ENCODE results near the gene IL27RA. TPM values are rescaled to one million over a fixed set of nuclear protein-coding genes. Genes with fewer than 3 reads are reported as not detected.
A peak's percentile ranks its signal among the peaks of the same experiment; 100 is the strongest.

IL27RA gene
- polyA plus RNA-seq: 58.3 TPM

GRCh38 chr19:14031719-14032480, at the start of gene IL27RA:
IL27RA (plus strand) TSS chr19:14031762; CDS start chr19:14031873, 111 bp downstream.
- peak within 1 kb of the TSS; percentile 92 to 97 (median 92) for H3K27ac Mint-ChIP-seq
- no peaks in the 10 kb centered on the region for H3K36me3 Mint-ChIP-seq
- no peaks in the 10 kb centered on the region for H3K9me3 Mint-ChIP-seq
- H3K4me1 Mint-ChIP-seq: peaks cover 13 to 29% (median 21%) of the 10 kb centered on the region in 3 donors
- H3K27me3 Mint-ChIP-seq: no peaks in the 10 kb centered on the region
- H3K4me3 Mint-ChIP-seq: peak within 1 kb of the TSS; percentile 91 to 97 (median 95)

DNA sequence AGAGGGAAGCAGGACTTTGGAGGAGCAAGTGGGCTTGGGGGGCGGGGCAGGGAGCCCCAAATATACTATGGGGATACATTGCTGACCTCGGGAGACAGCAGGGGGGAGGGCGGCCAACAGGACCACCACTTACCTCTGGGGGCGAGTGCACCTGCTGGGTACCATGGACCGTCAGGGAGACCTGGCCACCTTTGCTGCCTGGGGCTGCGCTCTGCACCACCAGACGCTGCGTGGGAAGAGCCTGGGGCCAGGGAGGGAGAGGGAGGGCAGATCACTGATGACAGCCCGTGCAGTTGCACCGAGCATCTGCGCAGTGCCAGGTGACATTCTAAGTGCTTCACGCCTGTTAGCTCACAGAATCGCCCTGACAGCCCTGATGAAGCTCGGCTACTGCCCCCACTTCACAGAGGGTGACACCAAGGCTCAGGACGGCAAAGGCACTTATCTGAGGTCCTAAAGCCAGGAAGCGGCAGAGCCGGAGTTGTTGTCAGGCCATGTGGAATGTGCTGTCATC, 49.5 kb upstream of the IL27RA start:
- Mint-ChIP-seq H3K9me3 (no peaks in the 10 kb centered on the region), H3K4me3 (peak overlapping the region in 3 of 4 donors; percentile 79 to 85 (median 80)), H3K36me3 (no peaks in the 10 kb centered on the region), H3K27ac (peak overlapping the region in 2 of 3 donors; percentile 85 to 95), H3K4me1 (peaks cover 24 to 40% (median 28%) of the 10 kb centered on the region in 3 donors), H3K27me3 (peaks cover 2% of the 10 kb centered on the region)

DNA sequence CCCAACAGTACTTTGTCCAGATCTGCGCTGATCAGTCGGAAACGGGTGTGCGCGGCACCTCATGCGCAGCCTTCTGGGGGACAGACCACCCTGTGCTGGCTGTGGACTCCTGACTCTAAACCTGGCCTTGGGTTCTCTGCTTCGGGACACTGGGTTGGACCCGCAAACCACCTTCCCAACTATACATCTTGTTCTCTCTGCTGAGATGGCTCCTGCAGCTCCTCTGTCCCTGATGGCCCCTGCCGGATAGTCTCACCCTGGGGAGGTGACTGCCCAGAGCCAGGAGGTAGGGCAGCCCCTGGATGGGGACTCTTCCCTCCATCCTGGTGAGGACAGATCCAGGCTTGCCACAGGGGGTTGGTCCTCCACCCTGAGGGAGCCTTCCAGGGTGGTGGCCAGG, 48.8 kb upstream of the IL27RA start:
- Mint-ChIP-seq H3K4me1 (peaks cover 24 to 46% (median 33%) of the 10 kb centered on the region in 3 donors), H3K27ac (peak overlapping the region; percentile 71 to 95 (median 84)), H3K4me3 (peak overlapping the region in 3 of 4 donors; percentile 27 to 84 (median 47)), H3K9me3 (no peaks in the 10 kb centered on the region), H3K36me3 (no peaks in the 10 kb centered on the region), H3K27me3 (peaks cover 2% of the 10 kb centered on the region)

GRCh38 chr19:13983213-13983889, 48.2 kb upstream of the IL27RA start:
- no peaks in the 10 kb centered on the region for H3K36me3 Mint-ChIP-seq
- H3K4me1 Mint-ChIP-seq: peaks cover 24 to 46% (median 36%) of the 10 kb centered on the region in 3 donors
- H3K9me3 Mint-ChIP-seq: no peaks in the 10 kb centered on the region
- H3K4me3 Mint-ChIP-seq: peak overlapping the region in 3 of 4 donors; percentile 27 to 70 (median 47)
- H3K27me3 Mint-ChIP-seq: peaks cover 2% of the 10 kb centered on the region
- peak overlapping the region; percentile 71 to 95 (median 84) for H3K27ac Mint-ChIP-seq

- Mint-ChIP-seq H3K4me3 (peak overlapping the region in 2 of 4 donors; percentile 32 to 84), H3K27me3 (peaks cover 2% of the 10 kb centered on the region)
These were observed 47.4 kb upstream of the IL27RA start for GRCh38 chr19:13984186-13984585.

DNA sequence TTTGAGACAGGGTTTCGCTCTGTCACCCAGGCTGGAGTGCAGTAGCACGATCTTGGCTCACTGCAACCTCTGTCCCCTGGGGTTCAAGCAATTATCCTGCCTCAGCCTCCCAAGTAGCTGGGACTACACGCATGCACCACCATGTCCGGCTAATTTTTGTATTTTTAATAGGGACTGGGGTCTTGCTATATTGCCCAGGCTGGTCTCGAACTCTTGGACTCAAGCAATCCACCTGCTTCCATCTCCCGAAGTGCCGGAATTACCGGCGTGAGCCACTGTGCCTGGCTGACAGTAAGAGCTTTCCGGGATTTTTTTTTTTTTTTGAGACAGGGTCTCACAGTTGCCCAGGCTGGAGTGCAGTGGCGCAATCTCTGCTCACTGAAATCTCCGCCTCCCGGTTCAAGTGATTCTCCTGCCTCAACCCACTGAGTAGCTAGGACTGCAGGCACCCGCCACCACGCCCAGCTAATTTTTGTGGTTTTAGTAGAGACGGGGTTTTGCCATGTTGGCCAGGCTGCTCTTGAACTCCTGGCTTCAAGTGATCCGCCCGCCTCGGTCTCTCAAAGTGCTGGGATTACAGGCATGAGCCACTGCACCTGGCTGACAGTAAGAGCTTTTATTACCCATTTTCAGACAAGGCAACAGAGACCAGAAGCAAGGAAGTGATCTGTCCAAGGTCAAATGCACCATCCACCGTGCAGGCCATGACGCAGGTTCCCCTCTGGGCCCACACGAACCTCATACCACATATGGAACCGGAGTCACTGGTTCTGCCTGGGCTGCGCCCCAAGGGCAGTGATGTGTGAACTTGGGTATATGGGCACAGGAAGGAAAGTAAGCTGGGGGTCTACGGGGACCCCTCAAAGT, 46.5 kb upstream of the IL27RA start:
- H3K27ac Mint-ChIP-seq: peak overlapping the region; percentile 95 to 99 (median 98)
- peaks cover 3% of the 10 kb centered on the region for H3K36me3 Mint-ChIP-seq

More at GRCh38 chr19:13984186-13984585, 47.4 kb upstream of the IL27RA start:
- peak overlapping the region; percentile 63 to 98 (median 95) for H3K27ac Mint-ChIP-seq
- peaks cover 3% of the 10 kb centered on the region for H3K36me3 Mint-ChIP-seq
- H3K9me3 Mint-ChIP-seq: no peaks in the 10 kb centered on the region
- peaks cover 24 to 49% (median 37%) of the 10 kb centered on the region in 3 donors for H3K4me1 Mint-ChIP-seq

DNA sequence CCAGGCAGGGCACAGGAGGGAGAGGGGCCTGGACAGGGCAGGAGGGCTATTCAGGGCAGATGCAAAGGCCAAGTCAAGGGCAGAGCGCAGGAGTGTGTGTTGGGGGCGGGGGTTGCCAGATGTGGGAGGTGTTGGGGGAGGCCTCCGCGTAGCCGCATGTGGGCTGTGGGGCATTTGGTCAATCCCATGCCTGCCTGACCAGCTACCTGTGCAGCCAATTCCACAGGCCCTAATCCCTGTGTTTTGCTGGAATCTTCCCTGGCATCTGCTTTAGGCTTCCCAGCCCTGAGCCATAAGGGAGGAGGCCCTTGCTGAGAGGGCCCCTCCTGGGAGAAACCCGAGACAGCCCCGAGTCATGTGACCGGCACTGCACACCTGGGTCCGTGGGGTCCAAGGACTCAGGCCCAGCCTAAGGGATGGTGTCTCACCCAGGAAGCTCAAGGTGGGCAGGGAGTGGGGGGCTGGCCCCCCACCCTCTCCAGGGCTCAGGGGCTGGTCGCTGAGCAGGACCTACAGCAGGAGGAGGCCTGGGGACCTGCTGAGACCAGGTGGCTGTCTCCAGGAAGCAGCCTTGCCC, 45.7 kb upstream of the IL27RA start:
- no peaks in the 10 kb centered on the region for H3K9me3 Mint-ChIP-seq
- H3K27me3 Mint-ChIP-seq: no peaks in the 10 kb centered on the region
- H3K36me3 Mint-ChIP-seq: peaks cover 3% of the 10 kb centered on the region
- peaks cover 24 to 52% (median 31%) of the 10 kb centered on the region in 3 donors for H3K4me1 Mint-ChIP-seq
- peak overlapping the region; percentile 95 to 99 (median 98) for H3K27ac Mint-ChIP-seq
- H3K4me3 Mint-ChIP-seq: peak overlapping the region; percentile 58 to 95 (median 88)

More for the DNA sequence above, 46.5 kb upstream of the IL27RA start:
- no peaks in the 10 kb centered on the region for H3K27me3 Mint-ChIP-seq
- H3K4me1 Mint-ChIP-seq: peaks cover 24 to 52% (median 32%) of the 10 kb centered on the region in 3 donors
- H3K4me3 Mint-ChIP-seq: peak overlapping the region; percentile 58 to 95 (median 88)
- H3K9me3 Mint-ChIP-seq: no peaks in the 10 kb centered on the region

DNA sequence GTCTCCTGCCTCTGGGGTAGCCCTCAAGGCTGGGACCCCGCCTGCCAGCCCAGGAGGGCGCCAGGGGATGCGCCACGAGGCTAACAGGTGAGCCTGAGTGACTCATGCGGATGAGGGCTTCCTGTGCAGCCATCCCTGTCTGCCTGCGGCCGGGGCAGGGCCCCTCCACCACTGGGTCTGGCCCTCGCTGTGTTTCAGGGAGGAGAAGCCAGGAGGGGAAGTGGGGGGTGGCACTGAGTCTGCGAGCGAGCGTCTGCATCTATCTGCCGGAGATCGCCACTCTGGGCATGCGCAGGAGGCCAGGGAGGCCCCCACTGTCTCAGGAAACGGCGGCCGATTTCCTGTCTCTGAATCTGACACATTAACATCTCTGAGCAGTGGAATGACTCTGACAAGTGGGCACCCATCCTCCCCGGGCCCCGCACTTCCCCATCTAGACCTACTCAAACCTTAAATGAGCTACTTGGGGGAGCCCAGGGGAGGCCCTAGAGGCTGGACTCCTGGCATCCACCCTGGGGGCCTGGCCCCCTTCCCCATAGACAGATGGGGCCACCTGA, 45.1 kb upstream of the IL27RA start:
- peaks cover 3% of the 10 kb centered on the region for H3K36me3 Mint-ChIP-seq
- peaks cover 20 to 49% (median 28%) of the 10 kb centered on the region in 3 donors for H3K4me1 Mint-ChIP-seq
- H3K4me3 Mint-ChIP-seq: peak overlapping the region; percentile 73 to 95 (median 86)
- peak overlapping the region; percentile 95 to 99 (median 98) for H3K27ac Mint-ChIP-seq
- no peaks in the 10 kb centered on the region for H3K9me3 Mint-ChIP-seq
- no peaks in the 10 kb centered on the region for H3K27me3 Mint-ChIP-seq

DNA sequence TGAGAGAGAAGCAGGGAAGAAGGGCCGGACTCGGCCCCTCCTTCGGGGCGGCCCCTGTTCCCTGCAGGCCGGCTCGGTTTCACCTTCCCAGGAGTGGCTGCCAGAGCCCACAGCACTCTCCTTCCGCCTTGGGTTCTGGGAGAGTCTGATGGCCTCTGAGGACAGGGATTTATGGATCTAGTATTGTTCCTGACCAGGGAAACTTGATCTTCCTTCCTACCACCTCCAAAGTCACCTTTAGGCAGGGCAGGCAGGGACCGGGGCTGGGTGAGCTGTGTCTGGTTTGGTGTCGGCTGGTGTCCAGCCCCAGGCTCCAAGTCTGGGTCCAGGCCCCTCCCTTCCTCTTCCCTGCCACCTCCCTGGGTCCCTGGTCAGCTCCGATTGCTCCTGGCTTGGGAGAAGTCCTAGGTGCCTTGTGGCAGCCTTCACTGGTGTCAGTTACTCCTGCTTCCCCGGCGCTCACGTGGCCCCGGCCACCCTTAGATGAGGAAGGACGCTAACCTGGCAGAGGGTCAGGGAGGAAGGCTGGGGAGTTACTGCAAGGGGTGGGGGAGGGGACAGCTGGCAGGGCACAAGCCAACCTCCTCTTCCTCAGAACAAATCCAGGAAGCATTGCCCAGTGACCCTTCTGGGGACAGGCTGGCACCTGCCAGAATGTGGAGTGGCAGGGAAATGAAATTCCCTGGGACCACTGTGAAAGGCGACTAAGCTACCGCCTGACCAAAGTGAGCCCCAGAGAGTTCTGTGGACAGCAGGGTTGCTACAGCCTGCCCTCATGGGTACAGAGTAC, 44.3 kb upstream of the IL27RA start:
- H3K9me3 Mint-ChIP-seq: no peaks in the 10 kb centered on the region
- peaks cover 15 to 45% (median 23%) of the 10 kb centered on the region in 3 donors for H3K4me1 Mint-ChIP-seq
- peak overlapping the region; percentile 95 to 99 (median 98) for H3K27ac Mint-ChIP-seq
- peaks cover 3% of the 10 kb centered on the region for H3K36me3 Mint-ChIP-seq
- no peaks in the 10 kb centered on the region for H3K27me3 Mint-ChIP-seq
- peak overlapping the region; percentile 73 to 95 (median 86) for H3K4me3 Mint-ChIP-seq

DNA sequence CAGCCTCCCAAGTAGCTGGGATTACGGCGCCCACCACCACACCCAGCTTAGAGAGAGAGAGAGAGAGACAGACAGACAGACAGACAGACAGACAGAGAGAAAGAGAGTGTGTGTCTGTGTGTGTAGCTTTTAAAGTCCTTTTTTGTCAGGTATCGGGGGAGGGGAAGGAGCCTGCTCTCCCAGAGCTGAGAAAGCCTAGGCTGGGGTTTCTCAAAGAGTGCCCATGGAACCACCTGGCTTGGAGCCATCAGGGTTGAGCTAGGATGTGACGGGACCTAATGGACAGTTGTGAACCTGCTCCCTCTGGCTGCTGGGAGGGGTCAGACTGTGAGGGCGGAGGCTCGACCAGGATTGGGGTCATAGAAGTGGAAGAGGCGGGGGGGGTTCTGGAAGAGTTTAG, 42.1 kb upstream of the IL27RA start:
- H3K4me3 Mint-ChIP-seq: peak overlapping the region in 1 of 4 donors; percentile 65
- peaks cover 11 to 33% (median 18%) of the 10 kb centered on the region in 3 donors for H3K4me1 Mint-ChIP-seq
- H3K27ac Mint-ChIP-seq: peak overlapping the region; percentile 57 to 95 (median 86)
- no peaks in the 10 kb centered on the region for H3K27me3 Mint-ChIP-seq
- no peaks in the 10 kb centered on the region for H3K9me3 Mint-ChIP-seq
- peaks cover 5% of the 10 kb centered on the region for H3K36me3 Mint-ChIP-seq

- Mint-ChIP-seq H3K4me3 (peak overlapping the region in 2 of 4 donors; percentile 54 to 65), H3K27me3 (no peaks in the 10 kb centered on the region), H3K36me3 (peaks cover 5% of the 10 kb centered on the region), H3K9me3 (no peaks in the 10 kb centered on the region), H3K4me1 (peaks cover 11 to 32% (median 18%) of the 10 kb centered on the region in 3 donors), H3K27ac (peak overlapping the region; percentile 23 to 33 (median 31))
These were observed 41.5 kb upstream of the IL27RA start for GRCh38 chr19:13990085-13990484.

DNA sequence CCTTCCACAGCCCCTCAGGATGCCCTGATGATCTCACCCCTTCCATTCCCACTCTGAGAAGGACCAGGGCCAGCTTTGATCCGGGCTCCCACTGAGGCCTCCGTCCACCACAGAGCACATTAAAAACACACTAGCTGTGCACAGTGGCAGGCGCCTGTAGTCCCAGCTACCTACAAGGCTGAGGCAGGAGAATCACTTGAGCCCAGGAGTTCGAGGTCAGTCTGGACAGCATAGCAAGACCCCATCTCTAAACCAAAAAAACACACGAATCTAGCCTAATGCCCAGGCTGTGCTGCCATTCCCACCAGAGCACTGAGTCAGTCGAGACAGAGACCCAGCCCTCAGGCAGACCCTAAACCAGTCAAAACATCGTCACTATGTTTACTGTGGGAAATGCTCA, 39.5 kb upstream of the IL27RA start:
- Mint-ChIP-seq H3K4me3 (peak overlapping the region in 1 of 4 donors; percentile 67), H3K27me3 (no peaks in the 10 kb centered on the region), H3K36me3 (peaks cover 5% of the 10 kb centered on the region), H3K27ac (peak overlapping the region in 2 of 3 donors; percentile 31 to 65), H3K9me3 (no peaks in the 10 kb centered on the region), H3K4me1 (peaks cover 0 to 22% (median 11%) of the 10 kb centered on the region in 3 donors)

Data from IgD-negative memory B cell (primary cell).